Trophoblast cell (in vitro differentiated cells and primary cell): ENCODE measurements around the gene CAMSAP3.

Experiments
- DNase-seq, 2 donors: peaks; one replicate each; pipeline ENCODE4 v3.0.0-alpha.2; 2016
- H2AFZ ChIP-seq: 2 replicates; pipeline ENCODE4 v1.6.1; 2013; ENCODE audit warnings: low read length, moderate library complexity, mild to moderate bottlenecking; ENCODE audit not compliant: insufficient read depth, poor library complexity
- H2AK5ac ChIP-seq: 2 replicates; pipeline ENCODE4 v1.6.1; 2013; ENCODE audit warnings: mild to moderate bottlenecking, low read length
- H2BK120ac ChIP-seq: 2 replicates; pipeline ENCODE4 v1.6.1; 2013; ENCODE audit warnings: low read length, mild to moderate bottlenecking, moderate library complexity; ENCODE audit not compliant: insufficient read depth, poor library complexity
- H2BK12ac ChIP-seq: 2 replicates; pipeline ENCODE4 v1.6.1; 2013; ENCODE audit warnings: mild to moderate bottlenecking, low read length, moderate library complexity
- H2BK5ac ChIP-seq: 2 replicates; pipeline ENCODE4 v1.6.1; 2013; ENCODE audit warnings: low read length, low read depth, moderate library complexity, mild to moderate bottlenecking; ENCODE audit not compliant: poor library complexity
- H3K14ac ChIP-seq: 2 replicates; pipeline ENCODE4 v1.6.1; 2013; ENCODE audit warnings: mild to moderate bottlenecking, low read length
- H3K18ac ChIP-seq: 2 replicates; pipeline ENCODE4 v1.6.1; 2013; ENCODE audit warnings: mild to moderate bottlenecking, low read length
- H3K23ac ChIP-seq: 2 replicates; pipeline ENCODE4 v1.6.1; 2013; ENCODE audit warnings: low read length
- H3K27ac ChIP-seq: 2 replicates; pipeline ENCODE4 v1.5.1; 2013; ENCODE audit warnings: low read depth, mild to moderate bottlenecking, inconsistent platforms, low read length, moderate library complexity
- H3K27me3 ChIP-seq: 2 replicates; pipeline ENCODE4 v1.6.1; 2013; ENCODE audit warnings: inconsistent platforms, mild to moderate bottlenecking, low read length, moderate library complexity; ENCODE audit not compliant: insufficient read depth
- H3K36me3 ChIP-seq, 2 experiments: 1 replicate in 1 of 2; 2 replicates in 1 of 2; pipeline ENCODE4 v1.6.1; 2013; ENCODE audit warnings: low read length in 2 of 2, mild to moderate bottlenecking in 2 of 2, moderate library complexity in 1 of 2; ENCODE audit not compliant: insufficient read depth in 2 of 2, control insufficient read depth in 1 of 2
- H3K4ac ChIP-seq: 2 replicates; pipeline ENCODE4 v1.6.1; 2013; ENCODE audit warnings: low read depth, mild to moderate bottlenecking, low read length, moderate library complexity
- H3K4me1 ChIP-seq, 2 experiments: 1 replicate in 1 of 2; 2 replicates in 1 of 2; pipeline ENCODE4 v1.6.1; 2013; ENCODE audit warnings: low read length in 2 of 2, mild to moderate bottlenecking in 2 of 2, moderate library complexity in 1 of 2; ENCODE audit not compliant: insufficient read depth in 2 of 2, control insufficient read depth in 1 of 2
- H3K4me2 ChIP-seq: 2 replicates; pipeline ENCODE4 v1.6.1; 2013; ENCODE audit warnings: inconsistent platforms, mild to moderate bottlenecking, low read length, moderate library complexity
- H3K4me3 ChIP-seq: 2 replicates; pipeline ENCODE4 v1.5.1; 2013; ENCODE audit warnings: mild to moderate bottlenecking, low read depth, low read length, inconsistent platforms
- H3K79me1 ChIP-seq: one replicate; pipeline ENCODE4 v1.6.1; 2013; ENCODE audit warnings: low read length
- H3K79me2 ChIP-seq: 2 replicates; pipeline ENCODE4 v1.6.1; 2013; ENCODE audit warnings: low read length, mild to moderate bottlenecking; ENCODE audit not compliant: control insufficient read depth, insufficient read depth, poor library complexity
- H3K9ac ChIP-seq: 2 replicates; pipeline ENCODE4 v1.6.1; 2013; ENCODE audit warnings: mild to moderate bottlenecking, low read length
- H3K9me3 ChIP-seq: 2 replicates; pipeline ENCODE4 v1.6.1; 2013; ENCODE audit warnings: low read depth, mild to moderate bottlenecking, control low read depth, inconsistent platforms, low read length; ENCODE audit not compliant: insufficient read depth
- H4K12ac ChIP-seq: 2 replicates; pipeline ENCODE4 v1.6.1; 2013; ENCODE audit warnings: low read depth, mild to moderate bottlenecking, low read length, moderate library complexity
- H4K8ac ChIP-seq: 2 replicates; pipeline ENCODE4 v1.6.1; 2013; ENCODE audit warnings: low read depth, mild to moderate bottlenecking, low read length, moderate library complexity
- H4K91ac ChIP-seq: one replicate; pipeline ENCODE4 v1.6.1; 2013; ENCODE audit warnings: low read depth, mild to moderate bottlenecking, low read length, moderate library complexity
- WGBS: extraction: QIAGEN DNeasy Blood & Tissue Kit; methylation state at CpG from one replicate; pipeline ENCODE4 v1.1.7; 2013; ENCODE audit warnings: missing lambda C conversion rate; ENCODE audit not compliant: insufficient read length, insufficient coverage; ENCODE audit errors: extremely low coverage; 5-methylcytosine and 5-hydroxymethylcytosine counted together

The CAMSAP3 gene

DNA sequence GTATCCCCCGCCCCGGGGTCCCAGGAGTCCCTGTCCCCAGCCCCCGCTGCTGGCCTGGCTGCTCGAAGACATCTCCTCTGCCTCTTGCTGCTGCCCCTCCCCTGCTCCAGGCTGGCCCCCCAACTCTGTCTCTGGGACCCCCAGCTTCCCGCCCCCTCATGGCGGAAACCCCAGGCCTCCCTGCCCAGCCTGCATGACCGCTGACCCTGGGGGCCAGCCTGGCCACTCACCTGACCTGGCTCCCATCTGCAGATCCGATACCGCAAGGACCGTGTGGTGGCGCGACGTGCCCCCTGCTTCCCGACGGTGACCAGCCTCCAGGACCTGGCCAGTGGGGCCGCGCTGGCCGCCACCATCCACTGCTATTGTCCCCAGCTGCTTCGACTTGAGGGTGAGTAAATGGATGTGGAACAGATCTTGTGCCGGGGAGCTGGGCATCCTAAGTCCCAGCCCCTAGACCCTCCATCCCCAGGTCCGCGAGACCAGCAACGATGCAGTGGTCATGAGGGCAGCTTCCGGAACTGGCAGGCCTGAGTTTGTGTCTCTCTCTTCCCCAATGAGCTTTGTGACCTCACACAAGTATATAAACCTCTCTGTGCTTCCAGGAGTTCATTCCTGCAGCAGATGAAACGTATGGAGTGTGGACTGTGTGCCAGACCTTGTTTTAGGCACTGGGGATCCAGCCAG lies 12.4 kb downstream of the CAMSAP3 start:
- Histone ChIP-seq H3K14ac (no peak overlapping the region), H3K4me2 (no peak overlapping the region), H3K4ac (no peak overlapping the region), H3K79me1 (no peaks in the 10 kb centered on the region), H3K18ac (no peak overlapping the region), H3K27me3 (no peaks in the 10 kb centered on the region), H2BK5ac (no peak overlapping the region), H4K8ac (no peak overlapping the region), H4K12ac (no peak overlapping the region), H2BK120ac (no peak overlapping the region), H2BK12ac (no peak overlapping the region), H3K79me2 (no peaks in the 10 kb centered on the region), H3K27ac (no peak overlapping the region), H4K91ac (no peak overlapping the region), H3K9ac (no peak overlapping the region), H2AK5ac (no peak overlapping the region), H3K9me3 (peaks cover 1% of the 10 kb centered on the region), H3K4me1 (no peaks in the 10 kb centered on the region), H3K4me3 (no peak overlapping the region), H2AFZ (no peak overlapping the region), H3K23ac (no peak overlapping the region), H3K36me3 (peaks cover 36 to 40% of the 10 kb centered on the region in 2 experiments)
- WGBS, result no CpG with 5 or more reads among the region's 25 CpGs
- no peak for DNase-seq

DNA sequence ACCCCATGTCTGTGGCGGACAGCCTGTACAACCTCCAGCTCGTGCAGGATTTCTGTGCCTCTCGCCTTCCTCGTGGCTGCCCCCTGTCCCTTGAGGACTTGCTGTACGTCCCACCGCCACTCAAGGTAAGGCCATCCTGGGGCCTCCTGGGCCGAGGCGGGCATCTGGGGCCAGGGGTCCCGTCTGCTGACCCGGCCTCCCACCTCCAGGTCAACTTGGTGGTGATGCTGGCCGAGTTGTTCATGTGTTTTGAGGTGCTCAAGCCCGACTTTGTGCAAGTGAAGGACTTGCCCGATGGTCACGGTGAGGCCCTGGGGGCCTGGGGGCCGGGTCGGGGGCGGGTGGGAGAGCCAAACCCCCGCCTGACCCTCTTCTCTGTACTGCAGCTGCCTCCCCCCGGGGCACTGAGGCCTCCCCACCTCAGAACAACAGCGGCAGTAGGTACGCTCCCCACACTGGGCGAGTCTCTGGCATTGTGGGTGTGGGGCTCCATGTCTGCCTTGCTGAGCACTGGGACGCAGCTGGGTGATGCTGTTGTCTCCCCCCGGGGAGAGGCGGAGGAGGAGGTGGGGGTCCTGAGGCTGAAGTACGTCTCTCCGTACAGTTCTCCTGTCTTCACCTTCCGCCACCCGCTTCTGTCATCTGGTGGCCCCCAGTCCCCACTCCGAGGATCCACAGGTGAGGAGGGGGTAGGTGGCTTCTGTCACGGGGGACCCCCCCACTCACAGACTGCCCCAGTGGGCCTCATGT lies 15.0 kb downstream of the CAMSAP3 start:
- Histone ChIP-seq H4K8ac (no peak overlapping the region), H3K27me3 (no peaks in the 10 kb centered on the region), H3K4me3 (no peak overlapping the region), H3K9me3 (peaks cover 1% of the 10 kb centered on the region), H3K4me2 (no peak overlapping the region), H2BK12ac (no peak overlapping the region), H2AK5ac (no peak overlapping the region), H3K79me1 (no peaks in the 10 kb centered on the region), H3K36me3 (peaks cover 47% of the 10 kb centered on the region in 2 experiments), H4K91ac (no peak overlapping the region), H3K9ac (no peak overlapping the region), H3K27ac (no peak overlapping the region), H3K23ac (no peak overlapping the region), H2BK5ac (no peak overlapping the region), H2AFZ (no peak overlapping the region), H2BK120ac (no peak overlapping the region), H3K79me2 (no peaks in the 10 kb centered on the region), H3K4me1 (no peaks in the 10 kb centered on the region), H3K4ac (no peak overlapping the region), H3K14ac (no peak overlapping the region), H3K18ac (no peak overlapping the region), H4K12ac (no peak overlapping the region)
- DNase-seq, result no peak
- no CpG with 5 or more reads among the region's 31 CpGs for WGBS

DNA sequence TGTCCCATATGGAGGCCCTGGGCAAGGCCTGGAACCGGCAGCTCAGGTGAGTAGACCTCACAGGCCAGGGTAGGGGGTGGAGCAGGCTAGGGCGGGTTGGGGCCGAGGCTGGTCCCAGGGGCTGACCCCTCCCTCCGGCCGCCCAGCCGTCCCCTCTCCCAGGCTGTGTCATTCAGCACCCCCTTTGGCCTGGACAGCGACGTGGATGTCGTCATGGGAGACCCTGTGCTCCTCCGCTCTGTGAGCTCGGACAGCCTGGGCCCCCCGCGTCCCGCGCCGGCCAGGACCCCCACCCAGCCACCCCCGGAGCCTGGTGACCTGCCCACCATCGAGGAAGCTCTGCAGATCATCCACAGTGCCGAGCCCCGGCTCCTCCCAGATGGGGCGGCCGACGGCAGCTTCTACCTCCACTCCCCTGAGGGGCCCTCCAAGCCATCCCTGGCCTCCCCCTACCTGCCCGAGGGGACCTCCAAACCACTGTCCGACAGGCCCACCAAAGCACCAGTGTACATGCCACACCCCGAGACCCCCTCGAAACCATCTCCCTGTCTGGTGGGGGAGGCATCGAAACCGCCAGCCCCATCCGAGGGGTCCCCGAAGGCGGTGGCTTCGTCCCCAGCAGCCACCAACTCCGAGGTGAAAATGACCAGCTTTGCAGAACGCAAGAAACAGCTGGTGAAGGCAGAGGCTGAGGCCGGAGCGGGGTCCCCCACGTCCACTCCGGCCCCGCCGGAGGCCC lies 16.0 kb downstream of the CAMSAP3 start:
- H3K23ac ChIP-seq, result no peak overlapping the region
- no peak overlapping the region for H2AK5ac ChIP-seq
- no peaks in the 10 kb centered on the region for H3K79me2 ChIP-seq
- no peak overlapping the region for H3K18ac ChIP-seq
- peaks cover 50 to 52% of the 10 kb centered on the region in 2 experiments for H3K36me3 ChIP-seq
- H3K9ac ChIP-seq, result no peak overlapping the region
- H3K27me3 ChIP-seq, result no peaks in the 10 kb centered on the region
- no CpG with 5 or more reads among the region's 41 CpGs for WGBS
- no peak overlapping the region for H3K4ac ChIP-seq
- peaks cover 5% of the 10 kb centered on the region for H3K9me3 ChIP-seq
- no peaks in the 10 kb centered on the region for H3K4me1 ChIP-seq
- H3K4me2 ChIP-seq, result no peak overlapping the region
- H3K4me3 ChIP-seq, result no peak overlapping the region
- H2BK5ac ChIP-seq, result no peak overlapping the region
- no peak overlapping the region for H3K14ac ChIP-seq
- H3K79me1 ChIP-seq, result no peaks in the 10 kb centered on the region
- DNase-seq, result no peak
- no peak overlapping the region for H2AFZ ChIP-seq
- H4K8ac ChIP-seq, result no peak overlapping the region
- no peak overlapping the region for H4K91ac ChIP-seq
- H2BK120ac ChIP-seq, result no peak overlapping the region
- H3K27ac ChIP-seq, result no peak overlapping the region
- H4K12ac ChIP-seq, result no peak overlapping the region
- H2BK12ac ChIP-seq, result no peak overlapping the region

DNA sequence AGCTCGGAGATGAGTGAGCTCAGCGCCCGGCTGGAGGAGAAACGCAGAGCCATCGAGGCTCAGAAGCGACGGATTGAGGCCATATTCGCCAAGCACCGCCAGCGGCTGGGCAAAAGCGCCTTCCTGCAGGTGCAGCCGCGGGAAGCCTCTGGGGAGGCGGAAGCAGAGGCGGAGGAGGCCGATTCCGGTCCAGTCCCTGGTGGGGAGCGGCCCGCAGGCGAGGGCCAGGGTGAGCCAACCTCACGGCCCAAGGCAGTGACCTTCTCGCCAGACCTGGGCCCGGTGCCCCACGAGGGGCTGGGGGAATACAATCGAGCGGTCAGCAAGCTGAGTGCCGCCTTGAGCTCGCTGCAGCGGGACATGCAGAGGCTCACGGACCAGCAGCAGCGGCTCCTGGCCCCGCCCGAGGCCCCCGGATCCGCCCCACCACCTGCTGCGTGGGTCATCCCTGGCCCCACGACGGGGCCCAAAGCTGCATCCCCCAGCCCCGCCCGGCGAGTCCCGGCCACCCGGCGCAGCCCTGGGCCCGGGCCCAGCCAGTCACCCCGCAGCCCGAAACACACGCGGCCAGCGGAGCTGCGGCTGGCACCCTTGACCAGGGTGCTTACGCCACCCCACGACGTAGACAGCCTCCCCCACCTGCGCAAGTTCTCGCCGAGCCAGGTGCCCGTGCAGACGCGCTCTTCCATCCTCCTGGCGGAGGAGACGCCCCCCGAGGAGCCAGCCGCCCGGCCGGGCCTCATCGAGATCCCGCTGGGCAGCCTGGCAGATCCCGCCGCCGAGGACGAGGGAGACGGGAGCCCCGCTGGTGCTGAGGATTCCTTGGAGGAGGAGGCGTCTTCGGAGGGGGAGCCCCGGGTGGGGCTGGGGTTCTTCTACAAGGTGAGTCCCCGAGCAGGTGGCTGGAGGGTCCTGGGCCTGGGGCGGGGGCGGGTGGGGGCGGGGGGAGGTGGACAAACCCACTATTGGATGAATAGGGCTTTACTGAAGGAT lies 16.9 kb downstream of the CAMSAP3 start:
- H3K4me1 ChIP-seq, result no peaks in the 10 kb centered on the region

More for the DNA sequence above, 16.9 kb downstream of the CAMSAP3 start:
- Histone ChIP-seq H2BK120ac (no peak overlapping the region), H2AK5ac (no peak overlapping the region), H3K36me3 (peaks cover 53 to 56% of the 10 kb centered on the region in 2 experiments), H3K4me3 (no peak overlapping the region), H2BK12ac (no peak overlapping the region), H3K9me3 (peaks cover 7% of the 10 kb centered on the region), H4K8ac (no peak overlapping the region), H3K9ac (no peak overlapping the region), H3K4ac (no peak overlapping the region), H4K91ac (no peak overlapping the region), H4K12ac (no peak overlapping the region), H3K27ac (no peak overlapping the region), H3K79me2 (no peaks in the 10 kb centered on the region), H3K79me1 (no peaks in the 10 kb centered on the region), H3K14ac (no peak overlapping the region), H2BK5ac (no peak overlapping the region), H3K4me2 (no peak overlapping the region), H3K18ac (no peak overlapping the region), H3K27me3 (no peaks in the 10 kb centered on the region), H3K23ac (no peak overlapping the region), H2AFZ (no peak overlapping the region)
- no CpG with 5 or more reads among the region's 81 CpGs for WGBS
- no peak for DNase-seq
